ENCODE data around the gene DENND5A. TPM values are rescaled to one million over a fixed set of nuclear protein-coding genes. Genes with fewer than 3 reads are reported as not detected.

Gene DENND5A
- total and polyA plus RNA-seq, 2 donors (not counting 1 experiment from before 2014, with no cell fraction given) = 41.3 to 66.5 TPM

GRCh38 chr11:9089636-9090035 lies 175.5 kb downstream of the DENND5A start:
- POLR2A ChIA-PET = no interaction called here
- H3K79me2 ChIP-seq (ENCODE audit: control insufficient read depth, insufficient read depth, low read length) = no peaks in the 10 kb centered on the region
- no peaks in the 10 kb centered on the region for H4K20me1 ChIP-seq (ENCODE audit: control insufficient read depth, insufficient read depth, low read length, poor library complexity, severe bottlenecking)
- Mint-ChIP-seq H3K4me1 (peaks cover 13% of the 10 kb centered on the region), H3K4me3 (no peak overlapping the region), H3K27ac (no peak overlapping the region), H3K9me3 (ENCODE audit: insufficient read depth) (no peaks in the 10 kb centered on the region), H3K27me3 (peaks cover 60% of the 10 kb centered on the region)
- CTCF ChIA-PET = no interaction called here
- no peak overlapping the region for H3K27ac ChIP-seq (ENCODE audit: low read length in 2 of 2)
- no peaks in the 10 kb centered on the region for H3K9me3 ChIP-seq (ENCODE audit: control extremely low read depth in 1 of 3, control insufficient read depth in 2 of 3, insufficient read depth in 1 of 3, low read length in 2 of 3)
- peaks cover 8 to 14% of the 10 kb centered on the region in 2 donors for H3K4me1 ChIP-seq (ENCODE audit: control insufficient read depth in 2 of 2, insufficient read depth in 2 of 2, low read length in 2 of 2)
- ATAC-seq (ENCODE audit: low read depth) (no peak), DNase-seq (no peak)
- H3K4me3 ChIP-seq (ENCODE audit: control extremely low read depth in 1 of 5, extremely low read depth in 1 of 5, insufficient read depth in 1 of 5, low read depth in 2 of 5, low read length in 4 of 5) = no peak overlapping the region
- H2AFZ ChIP-seq (ENCODE audit: insufficient read depth, low read depth, low read length, poor library complexity, severe bottlenecking) = no peak overlapping the region
- TF ChIP-seq EZH2 (IDR thresholded peaks at IDR 0.05; ENCODE audit: borderline replicate concordance, insufficient read depth, low read depth, low read length, poor library complexity, severe bottlenecking) = no peak
- no peak for TF ChIP-seq CTCF (IDR thresholded peaks at IDR 0.05)
- H3K9ac ChIP-seq (ENCODE audit: low read length) = no peak overlapping the region
- H3K27me3 ChIP-seq (replicated peaks in 1 of 4; ENCODE audit: control extremely low read depth in 1 of 4, control insufficient read depth in 3 of 4, insufficient read depth in 4 of 4, low read length in 3 of 4) = peaks cover 0 to 43% (median 18%) of the 10 kb centered on the region in 4 experiments
- WGBS (ENCODE audit: insufficient coverage) = 93% methylated on average over 6 of the region's 6 CpGs
- H3K4me2 ChIP-seq (replicated peaks; ENCODE audit: low read depth, low read length, poor library complexity, severe bottlenecking) = no peak overlapping the region
- intact Hi-C loops (cut with micrococcal nuclease) = no loop called here
- H3K36me3 ChIP-seq (replicated peaks in 1 of 2; ENCODE audit: control extremely low read depth in 1 of 2, control insufficient read depth in 1 of 2, extremely low read depth in 1 of 2, insufficient read depth in 2 of 2, low read length in 1 of 2) = no peaks in the 10 kb centered on the region

- peaks cover 8 to 14% of the 10 kb centered on the region in 2 donors for H3K4me1 ChIP-seq (ENCODE audit: control insufficient read depth in 2 of 2, insufficient read depth in 2 of 2, low read length in 2 of 2)
- ChIA-PET CTCF (interaction anchor here (0.7 kb wide), 1 partner anchor 177 kb away, joined by 5 read pairs; no protein-coding TSS in a partner anchor), POLR2A (no interaction called here)
- no peaks in the 10 kb centered on the region for H3K79me2 ChIP-seq (ENCODE audit: control insufficient read depth, insufficient read depth, low read length)
- H3K27me3 Mint-ChIP-seq = peaks cover 57% of the 10 kb centered on the region
- 87% methylated on average over 3 of the region's 3 CpGs for WGBS (ENCODE audit: insufficient coverage)
- H3K4me3 Mint-ChIP-seq = no peak overlapping the region
- no peak for DNase-seq
- no peak for ATAC-seq (ENCODE audit: low read depth)
- H3K9me3 Mint-ChIP-seq (ENCODE audit: insufficient read depth) = no peaks in the 10 kb centered on the region
- H3K9me3 ChIP-seq (ENCODE audit: control extremely low read depth in 1 of 3, control insufficient read depth in 2 of 3, insufficient read depth in 1 of 3, low read length in 2 of 3) = no peaks in the 10 kb centered on the region
- H3K27me3 ChIP-seq (replicated peaks in 1 of 4; ENCODE audit: control extremely low read depth in 1 of 4, control insufficient read depth in 3 of 4, insufficient read depth in 4 of 4, low read length in 3 of 4) = peaks cover 0 to 43% (median 18%) of the 10 kb centered on the region in 4 experiments
- H3K27ac Mint-ChIP-seq = no peak overlapping the region
- no peak overlapping the region for H3K27ac ChIP-seq (ENCODE audit: low read length in 2 of 2)
- no peak overlapping the region for H3K4me3 ChIP-seq (ENCODE audit: control extremely low read depth in 1 of 5, extremely low read depth in 1 of 5, insufficient read depth in 1 of 5, low read depth in 2 of 5, low read length in 4 of 5)
- no peak overlapping the region for H2AFZ ChIP-seq (ENCODE audit: insufficient read depth, low read depth, low read length, poor library complexity, severe bottlenecking)
- no peaks in the 10 kb centered on the region for H3K36me3 ChIP-seq (replicated peaks in 1 of 2; ENCODE audit: control extremely low read depth in 1 of 2, control insufficient read depth in 1 of 2, extremely low read depth in 1 of 2, insufficient read depth in 2 of 2, low read length in 1 of 2)
- TF ChIP-seq CTCF (IDR thresholded peaks at IDR 0.05) (no peak), EZH2 (IDR thresholded peaks at IDR 0.05; ENCODE audit: borderline replicate concordance, insufficient read depth, low read depth, low read length, poor library complexity, severe bottlenecking) (no peak)
- H3K4me2 ChIP-seq (replicated peaks; ENCODE audit: low read depth, low read length, poor library complexity, severe bottlenecking) = no peak overlapping the region
- intact Hi-C loops (cut with micrococcal nuclease) = no loop called here
- H3K9ac ChIP-seq (ENCODE audit: low read length) = no peak overlapping the region
- peaks cover 13% of the 10 kb centered on the region for H3K4me1 Mint-ChIP-seq
- H4K20me1 ChIP-seq (ENCODE audit: control insufficient read depth, insufficient read depth, low read length, poor library complexity, severe bottlenecking) = no peaks in the 10 kb centered on the region
Measured at GRCh38 chr11:9089061-9089460, 176.1 kb downstream of the DENND5A start.

Small RNA genes lying within 50 kb of the gene (small RNA-seq; reads per million reads assigned to genes)
- gene MIR5691 (ENCODE audit: insufficient read length, low read depth, low replicate concordance) (not detected), gene RF00017 (ENCODE audit: insufficient read length, low read depth, low replicate concordance) (not detected)

Other genes starting within 250 kb of the DENND5A start
- not detected in 2 replicates for gene SCUBE2, start 173.8 kb downstream of the DENND5A start, total RNA-seq
- gene SCUBE2, start 173.8 kb downstream of the DENND5A start, polyA plus RNA-seq = not detected in 2 replicates
- gene TMEM41B, start 49.2 kb upstream of the DENND5A start, total RNA-seq = 38.5 and 43.9 TPM in 2 replicates
- 16.1 and 21.1 TPM in 2 replicates for gene TMEM41B, start 49.2 kb upstream of the DENND5A start, polyA plus RNA-seq
- gene IPO7, start 119.3 kb upstream of the DENND5A start, total RNA-seq = 53.2 and 77.9 TPM in 2 replicates
- gene IPO7, start 119.3 kb upstream of the DENND5A start, polyA plus RNA-seq = 9.8 and 16.5 TPM in 2 replicates
- 54.9 and 56.5 TPM in 2 replicates for gene ZNF143, start 195.7 kb upstream of the DENND5A start, total RNA-seq
- 30.5 and 35.7 TPM in 2 replicates for gene ZNF143, start 195.7 kb upstream of the DENND5A start, polyA plus RNA-seq